AG09319 (cell line): ENCODE results near the gene CSNK1G1.

Experiments used
- DNase-seq: peaks from one replicate; pipeline ENCODE4 v3.0.0-alpha.2; 2010; ENCODE audit warnings: low read depth; ENCODE audit errors: extremely low read depth
- TF ChIP-seq, protein P1 (sequence below): IDR thresholded peaks from 2 replicates; pipeline ENCODE4 v1.5.1; 2011; ENCODE audit warnings: low read depth, mild to moderate bottlenecking, inconsistent platforms, low read length, moderate library complexity

Gene CSNK1G1

DNA sequence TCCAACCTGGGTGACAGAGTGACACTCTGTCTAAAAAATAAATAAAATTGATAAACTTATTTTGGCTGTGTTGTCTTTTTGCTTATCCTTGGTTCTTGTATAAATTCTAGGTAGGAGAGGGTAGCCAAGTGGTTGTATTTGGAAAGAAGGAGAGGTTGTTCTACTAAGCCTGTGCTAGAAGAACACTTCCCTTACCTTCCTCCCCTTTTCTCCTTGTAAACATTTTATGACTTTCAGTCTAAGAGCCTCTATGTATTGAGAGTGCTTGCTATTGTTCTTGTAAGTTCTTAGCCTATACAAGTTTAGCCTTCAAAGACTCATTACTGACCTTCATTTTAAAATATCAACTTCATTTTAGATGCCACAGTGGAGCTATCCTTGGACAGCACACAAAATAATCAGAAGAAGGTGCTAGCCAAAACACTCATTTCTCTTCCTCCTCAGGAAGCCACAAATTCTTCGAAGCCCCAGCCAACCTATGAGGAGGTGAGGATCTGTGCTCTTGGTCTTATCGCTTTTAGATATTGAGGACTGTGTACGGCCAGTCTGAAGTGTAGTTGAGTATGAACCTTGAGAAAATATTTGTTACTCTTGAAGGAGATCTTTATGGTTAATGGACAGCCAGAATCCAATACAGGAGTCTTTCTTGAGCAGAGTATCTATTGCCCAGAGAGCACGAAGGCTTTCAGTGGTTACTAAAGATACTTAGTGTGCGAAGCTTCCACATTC is 238.1 kb downstream of the CSNK1G1 start:
- no peak for DNase-seq
- TF ChIP-seq, protein P1, sequence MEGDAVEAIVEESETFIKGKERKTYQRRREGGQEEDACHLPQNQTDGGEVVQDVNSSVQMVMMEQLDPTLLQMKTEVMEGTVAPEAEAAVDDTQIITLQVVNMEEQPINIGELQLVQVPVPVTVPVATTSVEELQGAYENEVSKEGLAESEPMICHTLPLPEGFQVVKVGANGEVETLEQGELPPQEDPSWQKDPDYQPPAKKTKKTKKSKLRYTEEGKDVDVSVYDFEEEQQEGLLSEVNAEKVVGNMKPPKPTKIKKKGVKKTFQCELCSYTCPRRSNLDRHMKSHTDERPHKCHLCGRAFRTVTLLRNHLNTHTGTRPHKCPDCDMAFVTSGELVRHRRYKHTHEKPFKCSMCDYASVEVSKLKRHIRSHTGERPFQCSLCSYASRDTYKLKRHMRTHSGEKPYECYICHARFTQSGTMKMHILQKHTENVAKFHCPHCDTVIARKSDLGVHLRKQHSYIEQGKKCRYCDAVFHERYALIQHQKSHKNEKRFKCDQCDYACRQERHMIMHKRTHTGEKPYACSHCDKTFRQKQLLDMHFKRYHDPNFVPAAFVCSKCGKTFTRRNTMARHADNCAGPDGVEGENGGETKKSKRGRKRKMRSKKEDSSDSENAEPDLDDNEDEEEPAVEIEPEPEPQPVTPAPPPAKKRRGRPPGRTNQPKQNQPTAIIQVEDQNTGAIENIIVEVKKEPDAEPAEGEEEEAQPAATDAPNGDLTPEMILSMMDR: no peak
